Bronchial smooth muscle cell (primary cell): ENCODE data around the gene ZNF578. TPM values are rescaled to one million over a fixed set of nuclear protein-coding genes. Genes with fewer than 3 reads are reported as not detected.

ENCODE experiments used
- total RNA-seq: library from RNA; depleted of rRNA; stranded (reverse); fragments of >200 nt; gene quantifications from 2 replicates; pipeline ENCODE4 v1.2.1, GENCODE V29; 2014

The ZNF578 gene
- total RNA-seq, result 5.2 and 6.3 TPM in 2 replicates

DNA sequence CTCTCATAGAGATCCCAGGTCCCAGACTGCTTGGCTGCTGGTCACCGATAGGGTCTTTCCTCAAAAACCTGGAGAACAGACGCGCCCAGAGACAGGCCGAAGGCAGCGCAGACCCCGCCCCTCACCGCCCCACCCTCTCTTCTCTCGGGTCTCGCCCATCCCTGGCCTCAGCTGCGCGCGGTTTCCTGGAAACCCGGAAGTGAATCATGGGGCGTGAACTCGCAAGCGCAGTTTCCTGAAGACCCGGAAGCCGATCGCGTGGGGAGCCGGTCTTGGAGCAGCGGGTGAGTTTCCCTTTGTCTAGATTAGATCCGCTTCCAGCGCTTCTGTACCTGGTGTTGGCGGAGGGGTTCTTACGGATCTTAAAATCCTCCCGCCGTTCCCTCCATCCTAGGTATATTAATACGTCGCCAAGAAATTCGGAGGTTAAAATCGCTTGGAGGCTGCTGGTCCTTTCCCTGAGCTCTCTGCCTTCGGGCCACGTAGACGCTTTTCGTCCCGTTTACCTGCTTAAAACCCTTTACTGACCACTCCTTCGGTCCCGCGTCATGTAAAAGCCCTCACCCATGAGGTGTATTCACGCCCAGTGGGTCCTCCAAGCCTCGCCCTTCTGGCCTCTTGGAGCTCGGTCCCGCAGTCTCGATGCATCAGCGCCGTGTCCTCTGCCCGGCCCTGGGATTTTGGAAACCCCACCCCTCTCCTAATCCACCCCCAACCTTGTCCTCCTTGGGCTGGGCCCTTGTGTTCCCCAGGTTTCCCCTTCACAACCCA lies at the start of gene ZNF578:
ZNF578 (plus strand) TSS at position 230 of the 771 bp plus-strand sequence. CDS start 48,293 bp downstream, outside the sequence.

DNA sequence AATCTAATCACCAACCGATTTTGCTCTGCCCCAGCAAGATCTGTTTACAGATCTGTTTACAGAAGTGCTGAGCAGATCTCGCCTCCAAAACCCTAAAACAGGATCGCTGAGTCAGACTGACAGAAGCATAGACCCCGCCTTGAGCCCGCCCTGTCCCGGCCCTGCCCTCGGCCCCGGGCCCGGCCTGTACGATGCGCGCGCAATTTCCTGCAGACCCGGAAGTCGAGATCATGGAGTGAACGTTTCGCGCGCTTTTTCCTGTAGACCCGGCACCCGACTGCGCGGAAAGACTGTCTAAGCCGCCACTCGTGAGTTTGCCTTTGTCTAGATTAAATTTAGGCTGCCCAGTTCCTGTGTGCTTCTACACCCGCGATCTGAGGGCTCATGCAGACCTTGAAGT lies 24.4 kb upstream of the ZNF578 start, which contains the start of gene ZNF534:
ZNF534 (plus strand) TSS at position 212 of the 400 bp plus-strand sequence. CDS start 2,327 bp downstream, outside the sequence.

DNA sequence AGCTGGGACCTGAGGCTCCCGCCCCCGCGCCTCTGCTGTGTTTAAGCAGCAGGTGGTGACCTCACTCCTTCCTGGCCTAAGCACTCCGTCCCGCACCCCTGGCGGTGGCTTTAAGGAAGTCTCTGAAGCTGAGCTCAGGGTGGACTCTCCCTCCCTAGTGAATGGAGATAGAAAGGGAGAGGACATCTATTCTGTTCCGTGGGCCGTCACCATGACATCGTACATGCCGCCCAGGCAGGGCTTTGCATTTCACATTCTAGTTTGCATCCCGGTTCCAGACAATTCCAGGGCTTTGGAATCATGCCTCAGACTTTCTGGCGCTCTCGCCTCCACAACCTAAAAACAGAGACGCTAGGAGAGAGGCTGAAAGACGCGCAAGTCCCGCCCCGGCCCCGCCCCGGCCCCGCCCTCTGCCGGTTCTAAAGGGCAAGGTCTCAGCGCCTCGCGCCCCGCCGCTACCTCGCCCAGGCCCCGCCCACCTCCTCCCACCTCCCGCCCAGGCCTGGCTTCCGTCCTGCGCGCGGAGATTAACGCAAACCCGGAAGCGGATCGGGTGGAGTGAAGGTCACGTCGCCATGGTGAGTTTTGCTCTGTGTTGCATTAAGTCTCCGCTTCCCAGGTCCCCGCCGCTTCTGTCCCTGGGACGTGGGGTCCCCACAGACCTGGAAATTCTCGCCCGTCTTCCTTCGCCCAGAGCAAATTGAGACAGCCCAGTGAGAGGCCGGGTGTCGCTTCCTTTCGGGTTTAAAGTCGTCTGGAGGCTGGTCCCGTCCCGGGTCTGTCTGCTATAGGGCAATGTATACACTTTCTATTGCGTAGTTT lies 74.0 kb downstream of the ZNF578 start, which contains the start of gene ZNF808:
ZNF808 (plus strand) TSS at position 535 of the 822 bp plus-strand sequence. CDS start 15,617 bp downstream, outside the sequence.

Other genes starting within 250 kb of the ZNF578 start
- gene ZNF766, start 184.0 kb upstream of the ZNF578 start, total RNA-seq, result 12.3 and 22.1 TPM in 2 replicates
- 3.9 and 4.8 TPM in 2 replicates for gene ZNF480, start 156.4 kb upstream of the ZNF578 start, total RNA-seq
- gene ZNF610, start 117.3 kb upstream of the ZNF578 start, total RNA-seq, result 3.8 and 3.9 TPM in 2 replicates
- gene ZNF880, start 83.6 kb upstream of the ZNF578 start, total RNA-seq, result 22.9 and 40.5 TPM in 2 replicates
- gene ZNF528, start 55.7 kb upstream of the ZNF578 start, total RNA-seq, result 18.8 and 29.5 TPM in 2 replicates
- 0.17 TPM in 1 of 2 replicates, not detected in the other for gene ZNF534, start 24.4 kb upstream of the ZNF578 start, total RNA-seq
- 14.0 and 18.4 TPM in 2 replicates for gene ZNF808, start 74.1 kb downstream of the ZNF578 start, total RNA-seq
- 11.7 and 13.5 TPM in 2 replicates for gene ZNF701, start 116.7 kb downstream of the ZNF578 start, total RNA-seq
- gene ZNF83, start 184.8 kb downstream of the ZNF578 start, total RNA-seq, result 49.4 and 50.3 TPM in 2 replicates